ENCODE results near the gene PCF11. TPM values are rescaled to one million over a fixed set of nuclear protein-coding genes. Genes with fewer than 3 reads are reported as not detected.

PCF11 gene
- total and polyA plus RNA-seq, 3 experiments from 2014 or later = 34.2 to 63.7 (median 58.8) TPM

Other genes starting within 250 kb of the PCF11 start
- gene RAB30, start 85.2 kb upstream of the PCF11 start, total RNA-seq = 10 to 100 TPM; 15.7 to 17.1 TPM
- 5.1 TPM for gene RAB30, start 85.2 kb upstream of the PCF11 start, polyA plus RNA-seq
- 10 to 100 TPM in 1 of 2 experiments, 1 to 10 TPM in 1; 9.7 to 10.3 TPM for gene ANKRD42, start 36.6 kb downstream of the PCF11 start, total RNA-seq
- gene ANKRD42, start 36.6 kb downstream of the PCF11 start, polyA plus RNA-seq = 6.0 TPM
- 10 to 100 TPM; 36.7 to 40.6 TPM for gene CCDC90B, start 129.2 kb downstream of the PCF11 start, total RNA-seq
- gene CCDC90B, start 129.2 kb downstream of the PCF11 start, polyA plus RNA-seq = 58.9 TPM